ENCODE measurements around the gene DNM1.

Gene DNM1

GRCh38 chr9:128168731-128169308, 34.4 kb upstream of the DNM1 start:
- TF ChIP-seq CTCF (IDR thresholded peaks at IDR 0.05) = no peak

- no peak for TF ChIP-seq CTCF (IDR thresholded peaks at IDR 0.05)
Measured at GRCh38 chr9:128169492-128169891, 33.7 kb upstream of the DNM1 start.

GRCh38 chr9:128169925-128170324, 33.3 kb upstream of the DNM1 start:
- TF ChIP-seq CTCF (IDR thresholded peaks at IDR 0.05) = no peak

GRCh38 chr9:128174062-128174461, 29.1 kb upstream of the DNM1 start:
- no peak for TF ChIP-seq CTCF (IDR thresholded peaks at IDR 0.05)

GRCh38 chr9:128175102-128175563, 28.0 kb upstream of the DNM1 start:
- no peak for TF ChIP-seq CTCF (IDR thresholded peaks at IDR 0.05)

GRCh38 chr9:128175726-128176125, 27.5 kb upstream of the DNM1 start:
- no peak for TF ChIP-seq CTCF (IDR thresholded peaks at IDR 0.05)

- no peak for TF ChIP-seq CTCF (IDR thresholded peaks at IDR 0.05)
Measured at GRCh38 chr9:128178806-128179431, 24.3 kb upstream of the DNM1 start.
